Adrenal gland (tissue), 12 donors: Measurements from ENCODE around the gene SETD6. TPM values are rescaled to one million over a fixed set of nuclear protein-coding genes. Genes with fewer than 3 reads are reported as not detected.

Experiments
- DNase-seq, 7 donors: peaks; one replicate each; pipeline ENCODE4 v3.0.0-alpha.2; 2019 to 2020
- H3K27ac ChIP-seq, 5 donors: fragments of 200-600 bp; sonication (generic) in 4 of 5; 1 replicate in 3 of 5; 2 replicates in 2 of 5; pipeline versions ENCODE4 v1.5.1 to v1.8.0; 2016 to 2020; ENCODE audit warnings: mild to moderate bottlenecking in 1 of 5
- H3K27me3 ChIP-seq: fragments of 200-600 bp; 2 replicates; pipeline ENCODE4 v1.8.0; 2021
- H3K36me3 ChIP-seq, 2 donors: fragments of 200-600 bp; replicated peaks in 1 of 2; 1 replicate in 1 of 2; 2 replicates in 1 of 2; pipeline versions ENCODE4 v1.5.1 to v1.8.0; 2018 to 2022
- H3K4me1 ChIP-seq, 2 donors: fragments of 200-600 bp; replicated peaks in 1 of 2; 1 replicate in 1 of 2; 2 replicates in 1 of 2; pipeline versions ENCODE4 v1.5.1 to v1.8.0; 2018 to 2021
- H3K4me3 ChIP-seq, 4 donors: fragments of 200-600 bp; sonication (generic) in 3 of 4; one replicate each; pipeline ENCODE4 v1.5.1; 2016 to 2018
- H3K9me3 ChIP-seq, 3 donors: fragments of 200-600 bp; sonication (generic) in 1 of 3; replicated peaks in 1 of 3; 1 replicate in 2 of 3; 2 replicates in 1 of 3; pipeline versions ENCODE4 v1.5.1 to v1.8.0; 2016 to 2021
- POLR2A ChIP-seq, 2 donors: fragments of 450-650 bp; IDR thresholded peaks; one replicate each; pipeline ENCODE4 v1.6.1; 2017; ENCODE audit warnings: antibody characterized with exemption in 2 of 2, mild to moderate bottlenecking in 2 of 2, moderate library complexity in 1 of 2
- WGBS, 4 donors: extraction: QIAGEN DNeasy Blood & Tissue Kit in 2 of 4; methylation state at CpG; one replicate each; pipeline versions ENCODE4 v1.1.5 to v1.1.7; 2013 to 2017; 5-methylcytosine and 5-hydroxymethylcytosine counted together
- intact Hi-C, 2 donors: fragments of 100-400 bp; cut with DNase I; formaldehyde crosslinking; loops; one replicate each; pipeline versions ENCODE4 v1.14.1 to v1.15.0; 2022 to 2023
- polyA plus RNA-seq, 3 donors: library from polyadenylated mRNA; stranded (reverse); fragments of 200-250 nt in 2 of 3; fragments of 350-450 nt in 1 of 3; fragmentation: Illumina TruSeq in 1 of 3; extraction: RNeasy Lipid Tissue Mini Kit (QIAGEN cat#74804) in 1 of 3; gene quantifications; one replicate each; pipeline ENCODE4 v1.2.3, GENCODE V29; 2013 to 2014
- total RNA-seq, 9 donors: library from RNA; depleted of rRNA in 4 of 9; stranded (reverse); fragments of >200 nt in 4 of 9; fragments of 120-200 nt in 1 of 9; fragmentation: NEBNext Ultra II Directional in 1 of 9; extraction: Animal tissue kit (Norgen Biotek cat#: 25700) in 1 of 9; gene quantifications; one replicate each; pipeline versions ENCODE4 v1.1.0 to v1.2.4, GENCODE V29; 2013 to 2023
- TF ChIP-seq, protein P1 (sequence below), 6 experiments: fragments of 450-650 bp in 4 of 6; fragments of 200-600 bp in 2 of 6; sonication (generic) in 1 of 6; IDR thresholded peaks; 1 replicate in 5 of 6; 2 replicates in 1 of 6; pipeline versions ENCODE4 v1.5.1 to v1.8.0; 2016 to 2021; ENCODE audit warnings: antibody characterized with exemption in 6 of 6, mild to moderate bottlenecking in 2 of 6, moderate library complexity in 1 of 6
- donor health status: healthy with polysubstance abuse.
- donor health status: Bipolar disorder and iron deficiency.
- donor health status: DM: yes; HTN: yes; CAD: no.
- donor health status: DM: no; HTN: no; CAD: no.
- donor health status: DM: no; HTN: no; CAD: no.
- donor health status: DM: yes; HTN: yes; CAD: no.

Gene SETD6
- total and polyA plus RNA-seq, 12 donors = 14.4 to 53.8 (median 25.8) TPM

DNA sequence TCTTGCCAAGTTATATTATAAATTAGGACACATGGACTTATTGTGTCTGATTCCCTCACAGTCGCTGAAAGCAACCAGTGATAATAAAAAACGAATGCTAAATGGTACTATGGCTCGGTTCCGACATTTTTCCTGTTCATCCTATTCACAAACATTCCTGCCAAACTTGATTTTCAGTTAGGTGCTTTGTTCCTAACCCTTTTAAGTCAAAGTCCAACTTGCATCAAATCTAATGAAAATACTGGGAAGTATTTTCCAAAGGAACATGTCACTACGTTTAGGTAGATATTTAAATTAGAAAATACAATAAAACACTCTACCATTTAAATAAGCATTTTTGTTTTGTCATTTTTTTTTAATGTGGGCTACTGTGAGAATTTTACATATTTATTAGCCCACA, 21.0 kb downstream of the SETD6 start:
- H3K27me3 ChIP-seq = no peaks in the 10 kb centered on the region
- intact Hi-C loops = no loop called here
- H3K27ac ChIP-seq = no peak overlapping the region
- no peak for DNase-seq
- no peaks in the 10 kb centered on the region for H3K9me3 ChIP-seq
- H3K4me3 ChIP-seq = no peak overlapping the region
- H3K36me3 ChIP-seq = peaks cover 0 to 98% of the 10 kb centered on the region in 2 donors
- TF ChIP-seq, protein P1, sequence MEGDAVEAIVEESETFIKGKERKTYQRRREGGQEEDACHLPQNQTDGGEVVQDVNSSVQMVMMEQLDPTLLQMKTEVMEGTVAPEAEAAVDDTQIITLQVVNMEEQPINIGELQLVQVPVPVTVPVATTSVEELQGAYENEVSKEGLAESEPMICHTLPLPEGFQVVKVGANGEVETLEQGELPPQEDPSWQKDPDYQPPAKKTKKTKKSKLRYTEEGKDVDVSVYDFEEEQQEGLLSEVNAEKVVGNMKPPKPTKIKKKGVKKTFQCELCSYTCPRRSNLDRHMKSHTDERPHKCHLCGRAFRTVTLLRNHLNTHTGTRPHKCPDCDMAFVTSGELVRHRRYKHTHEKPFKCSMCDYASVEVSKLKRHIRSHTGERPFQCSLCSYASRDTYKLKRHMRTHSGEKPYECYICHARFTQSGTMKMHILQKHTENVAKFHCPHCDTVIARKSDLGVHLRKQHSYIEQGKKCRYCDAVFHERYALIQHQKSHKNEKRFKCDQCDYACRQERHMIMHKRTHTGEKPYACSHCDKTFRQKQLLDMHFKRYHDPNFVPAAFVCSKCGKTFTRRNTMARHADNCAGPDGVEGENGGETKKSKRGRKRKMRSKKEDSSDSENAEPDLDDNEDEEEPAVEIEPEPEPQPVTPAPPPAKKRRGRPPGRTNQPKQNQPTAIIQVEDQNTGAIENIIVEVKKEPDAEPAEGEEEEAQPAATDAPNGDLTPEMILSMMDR (IDR thresholded peaks at IDR 0.05) = no peak
- TF ChIP-seq POLR2A (IDR thresholded peaks at IDR 0.05) = no peak
- WGBS, 4 donors = 50 to 63% (median 56%) methylated on average over 5 of the region's 5 CpGs
- peaks cover 14 to 20% of the 10 kb centered on the region in 2 donors for H3K4me1 ChIP-seq

DNA sequence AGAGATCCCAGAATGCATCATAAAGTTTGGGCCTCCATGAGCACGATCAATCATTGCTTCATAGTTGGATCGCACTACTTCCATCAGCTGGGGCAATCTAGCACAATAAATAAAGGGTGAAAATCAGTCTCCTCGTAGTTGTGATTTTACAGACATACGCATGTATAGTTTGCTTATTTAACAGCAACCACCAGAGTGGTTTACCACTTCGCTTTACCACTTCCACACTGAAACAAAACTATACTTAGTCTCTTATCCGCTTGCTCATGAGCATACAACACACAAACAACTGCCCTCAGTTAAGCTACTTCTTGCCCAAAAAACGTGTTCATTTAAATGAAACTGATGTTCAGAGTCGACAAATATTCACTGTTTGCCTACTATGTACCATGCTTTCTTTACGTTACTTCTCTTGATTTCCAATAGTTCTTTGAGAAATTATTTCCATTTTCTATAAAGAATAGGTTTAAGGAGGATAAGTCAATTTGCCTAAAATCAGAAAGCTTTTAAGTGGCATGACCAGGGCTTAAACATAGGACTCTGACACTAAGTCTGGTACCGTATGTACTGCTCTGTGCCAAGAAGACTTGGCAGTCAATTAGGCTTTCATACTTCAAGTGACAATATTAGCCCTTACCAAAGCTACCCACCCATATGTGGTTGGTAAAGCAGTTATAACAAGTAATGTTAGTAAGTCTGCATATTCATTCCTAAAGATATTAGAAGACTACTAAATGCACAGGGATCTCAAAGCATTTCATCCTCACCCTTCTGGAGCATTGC, 22.0 kb downstream of the SETD6 start:
- H3K36me3 ChIP-seq = peaks cover 0 to 97% of the 10 kb centered on the region in 2 donors
- DNase-seq = no peak

DNA sequence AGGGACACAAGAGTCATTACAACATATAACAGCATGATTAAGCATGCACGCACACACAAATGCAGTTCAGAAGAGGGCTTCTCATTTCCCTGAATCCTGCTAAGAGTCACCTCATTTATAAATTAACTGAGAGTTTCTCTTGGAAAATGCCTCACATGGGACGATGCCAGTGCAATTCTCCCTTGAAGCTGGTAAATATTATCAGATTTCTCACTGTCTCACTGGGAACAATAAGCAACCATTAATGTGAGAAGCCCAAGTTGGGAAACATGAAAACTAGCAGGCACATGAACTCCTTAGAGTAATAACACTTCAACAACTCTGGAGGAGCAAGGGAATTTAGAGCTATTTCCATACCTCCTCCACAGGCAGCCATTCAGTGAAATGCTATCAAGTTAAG, 26.4 kb downstream of the SETD6 start:
- Histone ChIP-seq H3K27me3 (no peaks in the 10 kb centered on the region), H3K9me3 (no peaks in the 10 kb centered on the region), H3K27ac (peak overlapping the region in 1 of 5 donors; percentile 6), H3K4me3 (no peak overlapping the region), H3K4me1 (peaks cover 0 to 2% of the 10 kb centered on the region in 2 donors), H3K36me3 (peaks cover 0 to 98% of the 10 kb centered on the region in 2 donors)
- WGBS, 4 donors = 50 to 73% (median 65%) methylated on average over 2 of the region's 2 CpGs
- no peak for TF ChIP-seq POLR2A (IDR thresholded peaks at IDR 0.05)
- TF ChIP-seq, protein P1 (IDR thresholded peaks at IDR 0.05) = no peak
- DNase-seq = peak in 1 of 7 donors; percentile 35
- intact Hi-C loops = no loop called here

More for the DNA sequence above, 22.0 kb downstream of the SETD6 start:
- TF ChIP-seq, protein P1 (IDR thresholded peaks at IDR 0.05) = no peak
- no peak for TF ChIP-seq POLR2A (IDR thresholded peaks at IDR 0.05)
- intact Hi-C loops = no loop called here
- no peaks in the 10 kb centered on the region for H3K9me3 ChIP-seq
- no peak overlapping the region for H3K27ac ChIP-seq
- WGBS, 4 donors = 82 to 88% (median 85%) methylated on average over 10 of the region's 10 CpGs
- H3K4me1 ChIP-seq = peaks cover 14 to 20% of the 10 kb centered on the region in 2 donors
- no peaks in the 10 kb centered on the region for H3K27me3 ChIP-seq
- no peak overlapping the region for H3K4me3 ChIP-seq

DNA sequence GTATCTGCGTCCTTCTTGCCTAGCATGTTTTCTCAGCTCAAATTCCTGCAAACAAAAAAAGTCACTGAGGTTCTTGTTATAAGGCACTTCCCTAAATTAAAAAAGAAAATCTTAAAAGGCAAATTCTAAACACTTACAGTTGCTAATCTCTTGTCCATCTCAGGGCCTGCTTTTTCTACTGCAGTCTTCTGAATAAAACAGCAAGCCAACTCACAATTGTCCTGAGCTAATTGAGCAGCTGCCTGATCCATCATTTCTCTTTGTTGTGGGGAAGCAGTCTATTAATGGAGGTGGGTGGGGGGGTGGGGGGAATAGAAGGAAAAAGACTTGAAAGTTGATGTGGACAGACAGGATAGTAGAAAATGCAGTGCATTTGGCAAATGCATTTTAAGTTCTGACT, 27.0 kb downstream of the SETD6 start:
- no peak overlapping the region for H3K27ac ChIP-seq

More for the DNA sequence above, 27.0 kb downstream of the SETD6 start:
- Histone ChIP-seq H3K36me3 (peaks cover 0 to 98% of the 10 kb centered on the region in 2 donors), H3K9me3 (no peaks in the 10 kb centered on the region), H3K4me3 (no peak overlapping the region), H3K27me3 (no peaks in the 10 kb centered on the region), H3K4me1 (no peaks in the 10 kb centered on the region)
- DNase-seq = no peak
- TF ChIP-seq, protein P1 (IDR thresholded peaks at IDR 0.05) = no peak
- no peak for TF ChIP-seq POLR2A (IDR thresholded peaks at IDR 0.05)
- 86 to 94% (median 89%) methylated on average over 1 of the region's 1 CpG for WGBS, 4 donors
- intact Hi-C loops = no loop called here
